Measurements from ENCODE around the gene HMGN4. TPM values are rescaled to one million over a fixed set of nuclear protein-coding genes. Genes with fewer than 3 reads are reported as not detected.

The HMGN4 gene
- total RNA-seq, 1 donor from 2014 or later, result 49.4 TPM

DNA sequence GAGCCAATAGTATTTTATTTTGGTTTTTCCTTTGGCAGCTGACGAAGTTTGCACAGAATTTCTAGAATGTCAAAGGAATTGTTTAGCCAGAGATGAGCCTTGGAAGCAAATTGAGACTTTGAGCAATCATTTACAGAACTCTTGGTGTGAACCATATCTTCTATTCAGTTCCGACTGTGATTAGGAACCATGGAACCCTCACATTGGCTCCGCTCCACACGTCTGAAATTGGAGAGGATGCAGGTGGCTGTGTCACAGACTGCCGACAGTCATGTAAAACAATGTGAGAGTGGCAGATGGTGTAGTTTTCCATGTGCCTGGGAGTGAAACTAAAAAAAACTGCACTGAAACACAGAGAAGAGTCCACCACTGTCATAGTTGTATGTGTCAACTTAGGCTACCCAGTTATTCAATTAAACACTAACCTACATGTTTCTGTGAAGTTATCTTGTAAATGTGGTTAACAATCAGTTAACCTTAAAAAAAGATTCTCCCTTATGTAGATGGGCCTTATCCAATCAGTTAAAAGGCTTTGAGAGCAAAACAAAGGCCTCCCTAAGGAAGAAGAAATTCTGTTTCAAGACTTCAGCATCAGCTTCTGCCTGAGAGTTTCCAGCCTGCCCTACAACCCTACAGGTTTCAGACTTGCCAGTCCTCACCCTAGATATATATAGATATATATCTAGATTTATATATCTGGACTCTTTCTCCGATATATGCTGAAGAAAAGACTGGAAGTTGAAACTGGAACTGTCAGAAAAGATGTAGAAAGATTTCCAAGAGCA, 3.3 kb upstream of the HMGN4 start:
- H3K9me3 Mint-ChIP-seq (ENCODE audit: unreplicated experiment), result no peaks in the 10 kb centered on the region
- Histone ChIP-seq H3K27me3 (ENCODE audit: insufficient read depth, low read length) (no peaks in the 10 kb centered on the region), H4K20me1 (ENCODE audit: insufficient read depth, low read length) (peaks cover 1% of the 10 kb centered on the region), H3K4me1 (ENCODE audit: insufficient read depth, low read length) (peaks cover 15% of the 10 kb centered on the region), H3K4me3 (ENCODE audit: insufficient read depth, low read depth, low read length) (no peak overlapping the region), H2AFZ (ENCODE audit: low read depth, low read length) (no peak overlapping the region), H3K27ac (ENCODE audit: low read depth, low read length) (no peak overlapping the region), H3K79me2 (ENCODE audit: insufficient read depth, low read length) (peaks cover 16% of the 10 kb centered on the region), H3K4me2 (ENCODE audit: low read length) (no peak overlapping the region), H3K9ac (ENCODE audit: low read length) (no peak overlapping the region), H3K9me3 (ENCODE audit: insufficient read depth, low read depth, low read length) (no peaks in the 10 kb centered on the region), H3K36me3 (ENCODE audit: insufficient read depth, low read length) (no peaks in the 10 kb centered on the region)
- H3K36me3 Mint-ChIP-seq (ENCODE audit: low read depth, unreplicated experiment), result no peaks in the 10 kb centered on the region
- DNase-seq (ENCODE audit: low read depth) (no peak), FAIRE-seq (no peak)
- no peaks in the 10 kb centered on the region for H3K27me3 Mint-ChIP-seq (ENCODE audit: low read depth, unreplicated experiment)
- peaks cover 4% of the 10 kb centered on the region for H3K4me1 Mint-ChIP-seq (ENCODE audit: low read depth, unreplicated experiment)
- H3K27ac Mint-ChIP-seq (ENCODE audit: unreplicated experiment), result peak overlapping the region; percentile 56
- TF ChIP-seq, protein P1, sequence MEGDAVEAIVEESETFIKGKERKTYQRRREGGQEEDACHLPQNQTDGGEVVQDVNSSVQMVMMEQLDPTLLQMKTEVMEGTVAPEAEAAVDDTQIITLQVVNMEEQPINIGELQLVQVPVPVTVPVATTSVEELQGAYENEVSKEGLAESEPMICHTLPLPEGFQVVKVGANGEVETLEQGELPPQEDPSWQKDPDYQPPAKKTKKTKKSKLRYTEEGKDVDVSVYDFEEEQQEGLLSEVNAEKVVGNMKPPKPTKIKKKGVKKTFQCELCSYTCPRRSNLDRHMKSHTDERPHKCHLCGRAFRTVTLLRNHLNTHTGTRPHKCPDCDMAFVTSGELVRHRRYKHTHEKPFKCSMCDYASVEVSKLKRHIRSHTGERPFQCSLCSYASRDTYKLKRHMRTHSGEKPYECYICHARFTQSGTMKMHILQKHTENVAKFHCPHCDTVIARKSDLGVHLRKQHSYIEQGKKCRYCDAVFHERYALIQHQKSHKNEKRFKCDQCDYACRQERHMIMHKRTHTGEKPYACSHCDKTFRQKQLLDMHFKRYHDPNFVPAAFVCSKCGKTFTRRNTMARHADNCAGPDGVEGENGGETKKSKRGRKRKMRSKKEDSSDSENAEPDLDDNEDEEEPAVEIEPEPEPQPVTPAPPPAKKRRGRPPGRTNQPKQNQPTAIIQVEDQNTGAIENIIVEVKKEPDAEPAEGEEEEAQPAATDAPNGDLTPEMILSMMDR (IDR thresholded peaks at IDR 0.05; ENCODE audit: insufficient read depth, low read depth, low read length), result no peak
- TF ChIP-seq EZH2 (IDR thresholded peaks at IDR 0.05; ENCODE audit: insufficient read depth, low read length), result no peak
- peak overlapping the region; percentile 48 for H3K4me3 Mint-ChIP-seq (ENCODE audit: unreplicated experiment)

DNA sequence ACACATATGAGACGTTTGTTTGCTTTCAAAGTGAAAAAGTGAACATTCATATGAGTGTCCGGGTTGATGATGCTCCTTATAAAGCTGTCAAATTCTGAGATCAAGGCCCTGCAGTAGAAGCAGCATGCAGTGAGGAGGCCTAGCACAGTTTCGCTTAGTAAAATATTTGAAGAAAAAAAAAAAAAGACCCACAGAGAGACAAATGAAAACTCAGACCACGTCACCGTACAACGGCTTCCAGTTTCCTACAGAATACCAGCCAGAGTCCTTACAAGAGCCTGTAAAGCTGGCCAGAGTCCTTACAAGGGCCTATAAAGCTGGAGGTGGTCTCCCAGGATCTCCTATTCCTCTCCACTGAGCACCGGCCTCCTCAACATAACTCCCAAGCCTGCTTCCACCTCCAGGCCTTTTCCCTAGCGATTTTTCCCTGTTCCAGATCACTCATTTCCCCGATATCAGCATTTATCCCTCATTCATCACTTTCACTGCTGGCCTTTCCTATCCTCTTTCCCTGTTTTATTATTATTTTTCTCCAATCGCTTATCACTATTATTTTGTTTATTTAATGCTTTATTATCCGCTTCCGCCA, 1.5 kb upstream of the HMGN4 start:
- Mint-ChIP-seq H3K27me3 (ENCODE audit: low read depth, unreplicated experiment) (no peaks in the 10 kb centered on the region), H3K36me3 (ENCODE audit: low read depth, unreplicated experiment) (peaks cover 3% of the 10 kb centered on the region), H3K4me3 (ENCODE audit: unreplicated experiment) (peak overlapping the region; percentile 86), H3K4me1 (ENCODE audit: low read depth, unreplicated experiment) (peaks cover 7% of the 10 kb centered on the region), H3K9me3 (ENCODE audit: unreplicated experiment) (no peaks in the 10 kb centered on the region), H3K27ac (ENCODE audit: unreplicated experiment) (peak overlapping the region; percentile 99)
- Histone ChIP-seq H3K4me1 (ENCODE audit: insufficient read depth, low read length) (peaks cover 16% of the 10 kb centered on the region), H3K4me3 (ENCODE audit: insufficient read depth, low read depth, low read length) (peak overlapping the region; percentile 97), H3K27me3 (ENCODE audit: insufficient read depth, low read length) (no peaks in the 10 kb centered on the region), H3K79me2 (ENCODE audit: insufficient read depth, low read length) (peaks cover 32% of the 10 kb centered on the region), H2AFZ (ENCODE audit: low read depth, low read length) (peak overlapping the region; percentile 86), H3K27ac (ENCODE audit: low read depth, low read length) (peak overlapping the region; percentile 91), H3K4me2 (ENCODE audit: low read length) (peak overlapping the region; percentile 99), H3K36me3 (ENCODE audit: insufficient read depth, low read length) (no peaks in the 10 kb centered on the region), H3K9me3 (ENCODE audit: insufficient read depth, low read depth, low read length) (no peaks in the 10 kb centered on the region), H4K20me1 (ENCODE audit: insufficient read depth, low read length) (peaks cover 4% of the 10 kb centered on the region), H3K9ac (ENCODE audit: low read length) (peak overlapping the region; percentile 98)
- FAIRE-seq, result no peak
- TF ChIP-seq, protein P1 (IDR thresholded peaks at IDR 0.05; ENCODE audit: insufficient read depth, low read depth, low read length), result no peak
- no peak for TF ChIP-seq EZH2 (IDR thresholded peaks at IDR 0.05; ENCODE audit: insufficient read depth, low read length)
- peak; percentile 69 for DNase-seq (ENCODE audit: low read depth)
